SK-N-MC (cell line): Measurements from ENCODE around the gene AMZ2.
A peak's percentile ranks its signal among the peaks of the same experiment; 100 is the strongest.

ENCODE experiments used
- EZH2 ChIP-seq: fragments of 200-600 bp; sonication (generic); IDR thresholded peaks from one replicate; pipeline ENCODE4 v1.6.1; 2017; ENCODE audit warnings: antibody characterized with exemption
- FOXP2 ChIP-seq: optimal IDR thresholded peaks from 2 replicates; pipeline ENCODE3; 2011; ENCODE audit warnings: mild to moderate bottlenecking, moderate library complexity; ENCODE audit not compliant: insufficient read depth; ENCODE audit errors: extremely low read length, control extremely low read depth
- POLR2AphosphoS5 ChIP-seq: IDR thresholded peaks from 2 replicates; pipeline ENCODE4 v1.6.1; 2012; ENCODE audit warnings: mild to moderate bottlenecking, low read depth, low read length, borderline replicate concordance

GRCh38 chr17:68205251-68205807 is 42.5 kb upstream of the AMZ2 start:
- no peak for TF ChIP-seq EZH2
- TF ChIP-seq POLR2AphosphoS5 = peak; percentile 55; the same call in 1 of the 2 replicates
- TF ChIP-seq FOXP2 = no peak
